NCI-H146 (cell line): ENCODE data around the gene AKAP7.
A peak's percentile ranks its signal among the peaks of the same experiment; 100 is the strongest.

Experiments used
- DNase-seq: peaks from one replicate; lab custom pipeline; 2025; lab: John Stamatoyannopoulos, UW

Gene AKAP7

DNA sequence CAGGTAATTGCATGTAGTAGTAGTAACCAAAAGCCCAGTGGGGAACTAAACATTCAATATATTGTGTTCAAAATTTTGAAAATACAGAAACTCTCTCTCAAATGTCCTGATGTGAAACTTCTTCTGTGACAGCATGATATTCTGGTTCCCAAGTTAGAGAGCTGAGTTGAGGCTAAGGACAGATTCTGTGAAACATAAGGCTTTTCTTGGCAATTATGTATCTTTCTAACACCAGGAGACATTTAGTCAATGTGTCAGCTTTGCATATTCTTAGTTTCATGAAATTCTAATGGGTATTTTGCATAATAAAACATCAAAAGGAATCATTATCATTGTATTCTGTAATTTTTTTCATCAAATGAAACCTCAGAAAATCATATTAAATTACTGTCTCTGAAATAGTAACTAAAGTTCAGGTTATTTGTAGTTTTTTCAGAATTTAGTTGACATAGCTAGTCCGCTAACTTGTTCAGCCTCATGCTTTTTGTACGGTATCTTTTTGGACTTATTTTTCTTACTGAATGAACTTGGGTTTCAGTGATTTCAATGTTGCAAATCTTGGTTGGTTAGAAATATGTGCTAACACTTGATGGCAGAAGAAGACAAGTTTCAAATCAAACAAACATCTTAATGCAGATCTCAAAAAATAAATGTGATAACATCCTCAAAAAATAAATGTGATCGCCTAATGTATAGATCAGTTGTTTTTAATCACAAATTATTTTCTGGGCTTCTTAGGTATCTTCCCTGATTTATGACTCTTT is 70.4 kb downstream of the AKAP7 start:
- no peak for DNase-seq

DNA sequence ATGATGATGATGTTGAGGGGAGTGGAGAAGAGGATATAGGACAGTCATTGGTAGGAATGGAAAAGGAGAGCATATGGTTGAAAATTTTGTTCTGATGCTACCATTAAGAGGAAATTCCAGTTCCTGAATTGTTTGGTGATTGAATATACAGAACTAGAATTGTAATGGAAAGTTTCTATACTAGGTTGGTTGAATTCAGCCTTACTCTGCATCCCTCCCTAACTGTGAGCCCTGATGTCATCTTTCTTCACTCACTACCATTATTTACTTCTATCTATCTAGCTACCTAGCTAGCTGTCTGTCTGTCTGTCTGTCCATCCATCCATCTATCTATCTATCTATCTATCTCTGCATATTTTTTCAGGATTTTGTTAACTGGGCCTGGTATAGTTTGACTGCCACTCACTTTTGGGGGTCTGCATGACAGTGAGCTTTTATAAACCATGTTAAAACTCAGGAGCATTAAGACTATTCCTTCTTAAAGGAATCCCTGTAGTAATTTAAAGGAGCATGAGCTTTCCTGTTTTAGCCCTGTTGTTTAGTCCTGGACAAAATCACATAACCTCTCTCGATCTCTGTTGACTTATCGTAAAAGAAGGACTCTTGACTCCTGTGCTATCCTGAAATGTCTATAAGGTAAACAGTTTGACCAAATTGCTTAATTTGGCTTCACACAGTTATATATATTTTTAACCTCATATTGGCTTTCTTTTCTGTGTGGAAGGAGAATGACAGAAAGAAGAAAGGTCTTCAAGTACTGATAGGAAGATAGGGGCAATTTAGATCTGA is 71.4 kb downstream of the AKAP7 start:
- DNase-seq = no peak

DNA sequence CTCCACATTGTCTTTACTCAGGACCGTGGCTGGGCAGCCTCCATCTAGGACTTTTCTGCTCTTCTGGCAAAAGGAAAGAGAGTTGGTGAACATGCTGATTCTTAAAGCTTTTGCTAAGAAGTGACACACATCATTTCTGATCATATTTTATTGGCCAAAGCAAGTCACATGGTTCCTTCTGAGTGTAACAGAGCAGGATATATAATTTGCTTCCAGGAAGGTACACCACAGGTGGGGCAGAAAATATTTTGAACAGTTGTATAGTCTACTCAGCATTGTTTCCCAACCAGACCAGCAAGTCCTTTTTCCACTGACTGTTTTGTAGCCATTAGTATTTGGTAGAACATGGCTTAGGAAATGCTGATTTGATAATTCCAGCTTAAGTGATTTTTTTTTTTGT is 73.5 kb downstream of the AKAP7 start:
- no peak for DNase-seq

DNA sequence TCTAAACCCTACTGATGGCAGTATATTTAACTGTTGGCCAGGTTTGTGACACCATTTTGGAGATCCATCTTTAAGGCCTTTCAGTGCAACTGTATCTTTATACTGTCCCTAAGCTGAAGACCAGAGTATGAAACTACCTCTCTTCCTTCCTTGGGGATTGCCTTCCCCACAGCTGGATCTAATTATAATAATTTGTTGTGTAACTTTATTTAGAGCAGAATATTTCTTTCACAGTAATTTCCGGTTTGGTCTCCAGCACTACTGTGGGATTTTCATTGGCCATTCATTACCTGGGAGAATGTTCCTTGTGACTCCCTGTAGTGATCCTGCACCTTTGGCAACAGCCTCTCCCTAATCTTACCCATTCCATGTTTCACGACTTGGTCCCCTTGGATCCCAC is 75.2 kb downstream of the AKAP7 start:
- no peak for DNase-seq

DNA sequence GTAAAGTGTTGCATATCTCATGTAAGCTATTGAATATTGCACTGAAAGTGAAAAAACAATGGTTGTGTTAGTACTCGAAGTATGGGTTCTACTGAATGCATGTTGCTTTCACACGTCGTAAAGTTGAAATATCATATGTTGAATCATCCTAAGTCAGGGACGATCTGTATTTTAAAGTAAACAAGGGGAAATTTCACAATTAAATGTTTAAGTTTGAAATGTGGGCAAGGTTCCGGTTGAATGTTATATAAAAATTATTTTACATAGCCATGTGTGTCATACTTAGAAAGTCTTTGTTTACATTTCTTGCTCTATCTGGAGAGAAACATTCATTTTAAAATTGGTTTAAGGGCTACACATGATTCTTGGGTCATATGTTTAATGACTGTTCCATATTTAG is 76.8 kb downstream of the AKAP7 start:
- no peak for DNase-seq

DNA sequence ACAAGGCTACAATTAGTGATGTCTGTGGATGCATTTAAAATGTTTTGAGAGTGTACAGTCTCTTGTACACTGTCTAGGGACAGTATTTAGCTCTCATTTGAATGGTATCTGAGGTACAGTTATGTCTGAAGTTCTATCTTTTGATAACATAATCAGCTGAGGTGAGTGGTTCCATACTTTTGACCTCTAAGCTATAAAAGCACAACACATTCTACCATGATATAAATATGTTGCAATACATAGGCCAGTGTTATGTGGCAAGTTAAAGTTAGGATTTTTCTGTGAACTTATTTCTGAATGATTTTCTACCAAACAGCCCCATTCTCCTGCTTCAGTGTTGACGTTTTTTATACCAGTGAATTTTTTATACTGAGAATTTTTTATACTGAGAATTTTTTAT is 77.6 kb downstream of the AKAP7 start:
- no peak for DNase-seq

DNA sequence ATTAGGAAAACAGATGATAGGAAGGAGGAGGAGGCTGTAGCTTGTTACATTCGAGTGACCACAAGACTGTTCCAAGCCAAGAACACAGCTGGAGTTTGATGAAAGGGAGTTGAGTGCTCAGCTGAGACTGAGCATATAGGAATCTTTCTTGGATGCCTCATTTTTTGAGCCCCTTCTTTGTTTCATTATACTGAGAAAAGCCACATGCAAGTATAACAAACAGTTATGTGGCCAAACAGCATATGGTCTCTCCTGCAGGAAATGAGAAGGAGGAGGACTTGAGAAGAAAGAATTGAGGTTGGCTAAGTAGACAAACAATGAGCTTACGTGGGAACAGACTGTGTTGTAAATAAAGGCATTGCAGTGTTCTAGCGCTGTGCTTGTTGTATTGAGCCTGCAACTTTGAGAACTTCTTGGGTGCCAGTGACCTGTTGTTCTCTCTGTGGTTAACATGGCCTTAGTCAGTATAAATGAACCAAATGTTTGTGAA is 78.3 kb downstream of the AKAP7 start:
- no peak for DNase-seq

DNA sequence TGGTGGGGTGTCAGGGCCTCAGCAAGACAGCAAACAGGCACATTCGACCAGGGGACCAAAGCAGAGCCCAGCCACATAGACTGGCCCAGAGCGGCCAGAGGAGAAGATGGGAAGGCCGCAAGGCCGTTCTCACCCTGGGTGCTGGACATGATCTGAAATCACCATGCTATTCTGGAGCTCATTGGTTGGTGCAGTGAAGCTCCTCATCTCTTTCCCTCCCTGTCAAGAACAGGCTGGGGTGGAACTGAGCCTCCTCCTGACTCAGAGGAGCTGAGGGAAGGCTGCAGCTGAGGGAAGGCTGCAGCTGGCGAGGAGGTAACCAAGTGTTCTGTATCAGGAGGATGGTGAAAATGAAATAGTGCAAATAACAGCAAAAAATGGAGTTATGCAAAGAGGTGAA is 80.0 kb downstream of the AKAP7 start:
- DNase-seq = no peak

DNA sequence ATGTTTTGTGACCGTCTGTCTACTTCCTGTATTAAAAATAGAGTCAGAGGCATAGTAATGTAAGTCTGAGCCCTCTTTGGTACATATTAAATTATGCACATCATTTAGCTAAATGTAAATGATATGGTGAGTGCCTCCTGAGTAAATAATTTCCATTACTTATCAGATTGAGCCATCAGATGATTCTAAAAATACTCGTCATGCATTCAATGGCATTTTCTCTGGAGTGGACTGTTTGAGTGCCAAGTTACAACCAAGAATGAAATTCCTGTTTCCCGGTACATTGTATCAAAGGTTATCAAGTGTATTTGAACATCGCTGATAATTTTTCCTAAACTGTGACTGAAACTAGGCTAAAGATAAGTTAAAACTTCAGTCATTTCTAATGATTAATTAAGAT is 81.0 kb downstream of the AKAP7 start:
- no peak for DNase-seq

DNA sequence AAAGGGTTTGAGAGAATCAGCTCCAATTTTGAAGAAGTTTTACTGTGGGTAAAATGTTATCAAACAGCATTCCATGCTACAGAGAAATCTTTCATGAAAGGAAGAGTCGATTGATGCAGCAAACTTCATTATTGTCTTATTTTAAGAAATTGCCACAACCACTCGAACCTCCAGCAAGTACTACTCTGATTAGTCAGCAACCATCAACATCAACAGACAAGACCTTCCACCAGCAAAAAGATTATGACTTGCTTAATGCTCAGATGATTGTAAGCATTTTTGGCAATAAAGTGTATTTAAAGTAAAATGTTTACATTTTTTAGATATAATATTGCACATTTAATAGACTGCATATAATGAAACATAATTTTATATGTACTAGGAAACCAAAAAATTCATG is 87.5 kb downstream of the AKAP7 start:
- no peak for DNase-seq

DNA sequence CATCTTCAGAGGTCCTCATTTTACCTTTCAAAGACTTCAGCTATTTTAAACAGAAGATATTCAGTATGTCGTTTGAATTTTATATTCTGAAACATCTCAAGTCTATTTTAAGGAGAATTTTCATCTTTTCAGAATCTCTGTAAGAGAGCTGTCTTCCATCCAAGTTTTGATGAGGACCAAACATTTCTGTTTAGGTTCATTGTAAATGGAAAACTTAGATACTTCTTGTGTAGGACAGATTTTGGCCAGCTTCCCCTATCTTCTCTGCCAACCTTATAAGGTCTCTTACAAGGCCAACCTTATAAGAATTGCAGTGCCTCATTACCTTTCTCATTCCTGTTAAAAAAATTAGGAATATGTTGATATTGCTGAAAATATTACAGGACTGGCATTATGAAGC is 88.1 kb downstream of the AKAP7 start:
- no peak for DNase-seq

DNA sequence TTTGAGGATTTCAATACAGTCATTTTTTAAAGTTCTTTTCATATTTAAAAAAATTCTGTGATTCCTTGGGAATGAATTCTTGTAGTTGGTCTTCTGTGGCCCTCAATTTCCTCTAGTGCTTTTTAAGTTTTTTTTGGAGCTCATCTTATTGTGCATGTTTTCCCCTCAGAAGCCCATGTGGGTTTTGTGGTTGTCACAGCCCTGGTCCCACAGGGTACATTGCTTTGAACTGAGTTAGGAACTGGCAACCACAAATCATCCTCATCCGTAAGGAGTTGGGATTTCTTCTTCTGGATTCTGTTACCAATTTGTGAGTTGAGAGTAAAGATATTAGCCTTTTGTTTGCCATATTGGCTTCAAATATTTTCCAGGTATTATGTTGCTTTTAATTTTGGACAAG is 89.9 kb downstream of the AKAP7 start:
- DNase-seq = no peak

DNA sequence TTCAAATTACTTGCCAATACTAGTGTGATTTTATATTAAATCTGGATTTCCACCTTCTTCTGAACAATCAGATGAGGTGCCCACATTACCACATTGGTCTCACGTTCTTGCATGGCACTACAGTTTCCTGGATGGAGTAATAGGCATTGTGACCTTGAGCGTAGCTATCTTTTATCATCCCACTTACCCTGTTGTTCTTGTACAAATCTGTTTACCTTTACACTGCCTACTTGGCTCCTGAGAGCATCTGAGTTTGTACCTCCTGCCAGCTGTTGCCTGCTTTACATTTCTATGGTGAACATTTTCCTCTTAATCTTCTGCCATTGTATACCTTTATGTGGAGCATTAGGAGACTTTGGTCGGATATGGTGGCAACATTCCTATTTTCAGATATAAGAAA is 90.7 kb downstream of the AKAP7 start:
- DNase-seq = peak; percentile 69

DNA sequence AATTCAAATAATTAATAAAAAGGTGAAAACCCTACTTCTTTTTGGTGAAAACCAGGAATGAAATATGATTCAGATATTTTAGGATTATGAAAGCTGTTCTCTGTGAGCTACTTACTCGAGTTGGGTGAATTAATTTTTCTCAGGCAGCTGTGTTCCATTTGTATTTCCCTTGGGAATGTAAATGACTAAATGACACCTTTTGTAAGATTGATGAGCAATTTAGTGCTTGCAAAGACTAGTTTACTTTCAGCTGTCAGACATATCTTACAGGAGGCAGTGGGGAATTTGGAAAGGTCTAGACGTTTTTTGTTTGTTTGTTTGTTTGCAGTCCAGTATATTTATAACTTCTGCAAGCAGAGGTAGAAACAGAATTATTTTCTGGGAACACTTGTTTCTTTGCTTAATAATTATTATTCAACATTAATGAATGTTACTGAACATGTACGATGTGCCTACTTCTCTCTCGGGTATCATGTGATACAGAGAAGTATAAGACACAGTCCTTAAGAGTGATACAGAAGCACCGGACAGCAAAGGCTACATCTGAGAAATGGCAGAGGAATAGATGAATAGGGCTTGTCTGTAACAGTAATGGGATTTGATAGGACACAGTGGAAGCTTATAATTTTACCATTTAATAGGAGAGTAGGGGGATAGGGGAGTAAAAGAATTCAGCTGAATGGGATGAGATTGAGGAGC is 91.3 kb downstream of the AKAP7 start:
- peak; percentile 38 for DNase-seq

DNA sequence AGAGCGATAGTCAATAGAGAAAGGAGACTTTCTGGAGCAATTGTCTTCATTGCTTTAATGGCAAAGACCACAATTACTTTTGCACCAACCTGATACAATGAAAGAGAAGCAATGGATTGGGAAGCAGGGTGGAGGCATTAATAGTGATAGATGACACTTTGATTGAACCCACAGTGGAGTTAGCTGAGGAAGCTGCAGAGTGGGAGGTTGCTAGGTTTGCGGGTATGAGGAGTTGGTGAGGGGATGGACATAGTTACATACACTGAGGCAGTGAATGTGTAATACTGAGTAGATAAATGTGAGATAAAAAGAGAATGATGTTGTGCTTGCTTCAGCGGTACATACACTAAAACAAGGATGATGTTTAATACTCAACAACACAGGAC is 91.9 kb downstream of the AKAP7 start:
- DNase-seq = no peak

DNA sequence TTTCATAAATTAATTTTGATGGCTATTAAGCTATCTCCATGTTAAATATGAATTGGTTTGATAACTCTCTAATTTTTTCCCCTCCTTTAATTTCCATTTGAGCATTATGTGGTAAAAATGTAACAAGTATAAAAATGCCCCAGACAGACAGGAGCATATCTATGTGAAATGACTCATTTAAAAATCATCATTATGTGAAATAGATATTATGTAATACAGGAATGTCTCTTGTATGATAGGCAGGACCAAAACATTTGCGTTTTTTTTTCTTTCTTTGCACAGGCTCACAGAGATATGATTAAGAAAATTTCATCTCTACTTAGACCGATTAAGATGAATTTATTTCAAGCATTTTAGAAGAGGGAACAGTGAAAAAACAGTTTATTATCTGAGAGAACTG is 95.8 kb downstream of the AKAP7 start:
- no peak for DNase-seq

DNA sequence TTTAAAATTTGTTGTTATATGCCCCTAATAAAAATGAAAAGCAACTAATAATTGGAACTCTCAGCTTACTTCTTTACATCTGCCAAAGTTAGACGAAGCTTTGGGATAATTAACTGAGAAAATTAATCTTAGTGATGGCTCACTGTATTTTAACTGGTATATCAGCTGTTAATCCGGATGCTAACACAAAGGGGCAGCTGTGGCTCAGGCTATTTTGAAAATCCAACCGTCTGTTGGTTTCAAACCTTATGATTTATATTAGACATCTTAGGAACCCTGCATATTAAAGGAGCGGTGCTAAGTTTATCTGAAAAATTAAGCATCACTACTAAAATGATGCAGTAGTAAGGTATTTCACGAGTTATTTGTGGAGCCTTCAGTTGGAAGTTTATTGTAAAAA is 96.6 kb downstream of the AKAP7 start:
- DNase-seq = peak; percentile 36

DNA sequence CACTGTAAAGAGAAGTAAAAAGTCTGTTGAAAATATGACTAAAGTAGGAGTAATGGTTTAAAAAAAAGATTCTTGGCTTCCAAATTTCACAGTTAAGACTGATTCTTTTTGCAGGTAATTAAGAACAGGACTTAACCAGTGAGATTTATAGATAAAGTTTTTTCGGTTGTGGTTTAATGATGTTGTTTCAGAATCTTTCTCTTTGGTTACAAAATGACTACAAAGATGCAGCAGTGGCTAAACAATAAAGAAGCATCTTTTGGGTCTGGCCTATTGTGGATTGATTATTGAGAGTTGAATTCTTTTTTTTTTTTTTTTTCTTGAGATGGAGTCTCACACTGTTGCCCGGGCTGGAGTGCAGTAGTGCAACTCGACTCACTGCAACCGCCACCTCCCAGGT is 109.7 kb downstream of the AKAP7 start:
- DNase-seq = no peak

DNA sequence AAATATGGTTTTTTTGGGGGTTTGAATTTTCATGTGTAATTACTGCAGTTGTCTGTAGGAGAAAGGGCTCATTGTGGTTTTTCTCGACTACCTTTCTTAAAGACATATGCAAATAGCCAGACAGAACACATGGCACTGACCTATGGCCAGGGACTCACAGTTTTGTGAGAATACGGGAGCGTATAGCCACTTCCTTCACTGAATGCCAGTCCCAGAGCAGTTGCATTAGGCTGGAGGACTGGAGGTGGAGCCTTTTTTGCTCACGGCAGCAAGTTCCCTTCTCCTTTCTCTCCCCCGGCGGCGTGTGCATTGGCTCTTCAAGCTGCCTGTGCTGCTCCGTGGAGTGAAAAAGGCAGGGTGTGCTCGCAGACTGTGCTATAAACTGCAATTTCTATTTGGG is 114.9 kb downstream of the AKAP7 start:
- DNase-seq = peak; percentile 92

DNA sequence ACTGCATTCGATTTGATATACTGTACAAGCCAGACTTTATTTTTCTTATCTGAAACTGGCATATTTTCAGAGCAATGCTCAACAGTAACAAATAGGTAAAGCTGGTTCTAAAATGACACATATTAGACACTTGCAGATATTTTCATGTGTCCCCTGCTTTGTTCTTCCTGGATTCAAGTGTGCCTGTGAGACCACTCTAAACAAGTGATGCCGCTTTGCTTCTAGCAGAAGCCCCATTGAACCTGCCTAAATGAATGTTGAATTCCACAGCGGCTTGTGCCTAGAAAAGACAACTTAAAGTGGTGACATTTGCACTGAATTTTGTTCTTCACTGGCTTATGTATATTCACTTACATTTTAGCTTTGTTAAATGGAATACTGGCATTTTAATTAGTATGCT is 115.7 kb downstream of the AKAP7 start:
- DNase-seq = peak; percentile 24

DNA sequence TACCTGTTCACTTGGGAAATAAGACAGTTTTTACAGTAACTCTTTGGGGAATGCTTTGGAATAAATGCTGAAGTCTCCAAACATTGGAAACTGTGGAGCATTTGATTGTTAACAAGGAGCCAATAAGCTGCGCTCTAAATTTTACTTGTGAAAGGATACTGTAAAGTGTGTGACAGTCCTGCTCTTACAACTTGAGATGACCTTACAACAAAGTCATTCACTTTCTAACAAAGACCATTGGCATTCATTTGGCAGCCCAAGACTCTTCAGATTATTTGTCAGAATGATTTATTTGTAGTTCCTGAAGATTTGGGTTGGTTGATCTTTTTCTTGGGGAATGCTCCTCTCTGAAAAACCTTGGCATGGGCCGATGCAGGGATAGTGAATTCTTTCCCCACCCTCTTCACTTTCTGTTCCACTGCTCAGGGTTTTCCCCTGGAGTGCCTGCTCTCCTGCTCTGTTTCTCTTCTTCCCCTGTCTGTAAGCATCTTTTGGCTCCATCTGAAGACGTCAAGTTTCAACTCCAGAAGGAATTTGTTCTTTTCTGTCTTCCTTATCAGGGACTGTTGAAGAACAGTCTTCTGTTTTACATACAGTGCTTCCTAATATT is 116.4 kb downstream of the AKAP7 start:
- DNase-seq = no peak

DNA sequence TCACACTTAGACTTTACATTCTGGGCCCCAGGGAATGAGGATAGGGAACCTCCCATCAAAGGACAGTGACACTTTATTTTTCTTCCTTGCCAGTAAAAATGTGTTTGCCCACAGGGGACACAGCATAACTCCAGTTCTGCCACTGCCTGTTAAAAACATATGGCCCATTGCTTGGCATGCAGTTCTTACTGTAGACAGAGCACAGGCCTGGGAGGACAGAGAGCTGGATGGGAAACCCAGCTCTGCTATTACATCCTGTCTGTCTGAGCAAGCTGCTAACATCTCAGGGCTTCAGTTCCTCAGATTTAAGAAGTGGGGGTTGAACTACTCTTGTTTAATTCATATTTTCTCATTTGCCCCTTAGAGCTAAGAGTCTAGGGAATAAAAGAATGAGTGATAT is 120.2 kb downstream of the AKAP7 start:
- DNase-seq = no peak

DNA sequence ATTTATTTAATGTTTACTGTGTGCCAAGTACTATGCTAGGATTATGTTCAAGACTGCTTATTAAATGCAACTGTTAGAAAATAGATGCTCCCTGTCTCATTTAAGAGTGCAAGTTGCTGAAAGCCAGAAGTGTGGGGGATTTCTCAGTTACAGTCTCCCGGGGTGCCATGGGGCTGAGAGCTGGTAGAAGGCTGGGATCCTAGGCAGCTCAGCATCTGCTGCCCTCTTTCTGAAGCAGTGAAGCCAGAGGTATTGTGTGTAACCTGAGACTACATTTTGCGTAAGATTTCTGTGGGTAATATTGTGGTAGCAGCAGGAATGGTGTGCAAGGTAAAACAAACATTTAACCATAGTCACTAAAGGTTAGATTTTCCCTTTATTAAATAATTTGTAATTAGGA is 120.6 kb downstream of the AKAP7 start:
- DNase-seq = peak; percentile 47
